A549 (cell line): ENCODE measurements around the gene HEPHL1. TPM values are rescaled to one million over a fixed set of nuclear protein-coding genes. Genes with fewer than 3 reads are reported as not detected.

Source experiments
- ATAC-seq, 2 experiments: fragments of 200-7000 bp in 1 of 2; fragments of >200 bp in 1 of 2; cut with Nextera tagmentation in 1 of 2; cut with Tn5 transposase in 1 of 2; 3 replicates each; pipeline versions ENCODE4 v1.8.0 to v1.9.1; 2018 to 2020; ENCODE audit warnings: mild to moderate bottlenecking in 1 of 2, moderate library complexity in 1 of 2
- CTCF ChIA-PET: fragments of 300-600 bp; sonication (Branson Sonifier 250); formaldehyde crosslinking; extraction: SDS; loops from one replicate; lab custom pipeline; 2021; ENCODE audit warnings: antibody characterized with exemption, inconsistent platforms; lab: Yijun Ruan, JAX
- POLR2A ChIA-PET: fragments of 350-600 bp; formaldehyde crosslinking; extraction: SDS; loops from one replicate; lab custom pipeline; 2021; ENCODE audit warnings: antibody characterized with exemption, inconsistent platforms; lab: Yijun Ruan, JAX
- DNase-seq, 2 experiments: peaks; one replicate each; pipeline versions ENCODE4 v3.0.0 to v3.0.0-alpha.2; 2011 to 2016; ENCODE audit warnings: low read depth in 1 of 2, low spot score in 1 of 2
- FAIRE-seq: peaks from 2 replicates; lab custom pipeline; 2011; peaks lifted over from hg19 to GRCh38; lab: Jason Lieb, UNC
- H3K27ac ChIP-seq, 2 experiments: fragments of >200 bp; sonication (Bioruptor Twin); formaldehyde crosslinking; 3 replicates each; pipeline ENCODE4 v1.5.1; 2016 to 2017
- H3K4me1 ChIP-seq: fragments of >200 bp; sonication (Bioruptor Twin); formaldehyde crosslinking; 3 replicates; pipeline ENCODE4 v1.6.1; 2016
- H3K4me2 ChIP-seq: fragments of >200 bp; sonication (Bioruptor Twin); formaldehyde crosslinking; 3 replicates; pipeline ENCODE4 v1.6.1; 2016
- H3K4me3 ChIP-seq: fragments of >200 bp; sonication (Bioruptor Twin); formaldehyde crosslinking; 3 replicates; pipeline ENCODE4 v1.5.1; 2016
- H3K9me3 ChIP-seq: fragments of >200 bp; sonication (Bioruptor Twin); formaldehyde crosslinking; 3 replicates; pipeline ENCODE4 v1.6.1; 2016
- CEBPB ChIP-seq, 2 experiments: fragments of >200 bp in 1 of 2; sonication (Bioruptor Twin) in 1 of 2; formaldehyde crosslinking in 1 of 2; IDR thresholded peaks; 2 replicates each; pipeline ENCODE4 v1.6.1; 2012 to 2016
- CHD2 ChIP-seq: fragments of 150-350 bp; IDR thresholded peaks from 2 replicates; pipeline ENCODE4 v1.6.1; 2014; ENCODE audit warnings: low read length; ENCODE audit not compliant: partially characterized antibody
- CHD4 ChIP-seq: fragments of 200-600 bp; sonication (generic); IDR thresholded peaks from 2 replicates; pipeline ENCODE4 v1.6.1; 2016; ENCODE audit warnings: antibody characterized with exemption, mild to moderate bottlenecking, borderline replicate concordance
- EHF ChIP-seq: fragments of 250-450 bp; sonication (Bioruptor Pico); IDR thresholded peaks from 2 replicates; pipeline ENCODE4 v1.5.0; 2020; ENCODE audit warnings: mild to moderate bottlenecking
- FOSL2 ChIP-seq, 2 experiments: fragments of 450-650 bp in 1 of 2; fragments of >200 bp in 1 of 2; sonication (Bioruptor Twin) in 1 of 2; formaldehyde crosslinking; IDR thresholded peaks; 2 replicates each; pipeline versions ENCODE4 v1.5.0 to v1.6.1; 2016 to 2020; ENCODE audit warnings: mild to moderate bottlenecking in 1 of 2, moderate library complexity in 1 of 2
- GATA3 ChIP-seq: IDR thresholded peaks from 2 replicates; pipeline ENCODE4 v1.6.1; 2012; ENCODE audit warnings: borderline replicate concordance
- HEYL ChIP-seq: fragments of 250-450 bp; sonication (Bioruptor Pico); IDR thresholded peaks from 2 replicates; pipeline ENCODE4 v1.8.0; 2021; ENCODE audit warnings: mild to moderate bottlenecking, moderate library complexity
- HOXB13 ChIP-seq: fragments of 250-450 bp; sonication (Bioruptor Pico); IDR thresholded peaks from 2 replicates; pipeline ENCODE4 v1.5.0; 2020; ENCODE audit warnings: low read depth, mild to moderate bottlenecking, moderate library complexity
- HOXB5 ChIP-seq: fragments of 250-450 bp; sonication (Bioruptor Pico); IDR thresholded peaks from 2 replicates; pipeline ENCODE4 v1.5.0; 2020; ENCODE audit warnings: mild to moderate bottlenecking, moderate library complexity
- JUN ChIP-seq, 2 experiments: fragments of >200 bp; sonication (Bioruptor Twin); formaldehyde crosslinking; IDR thresholded peaks; 2 replicates in 1 of 2; 3 replicates in 1 of 2; pipeline ENCODE4 v1.6.1; 2016 to 2017
- JUNB ChIP-seq: fragments of >200 bp; sonication (Bioruptor Twin); formaldehyde crosslinking; IDR thresholded peaks from 2 replicates; pipeline ENCODE4 v1.6.1; 2016
- NFE2L2 ChIP-seq: fragments of 150-350 bp; conservative IDR thresholded peaks from 2 replicates; pipeline ENCODE4 v1.6.1; 2014; ENCODE audit warnings: low read length
- POLR2A ChIP-seq: IDR thresholded peaks from 2 replicates; pipeline ENCODE4 v1.6.1; 2012; ENCODE audit warnings: mild to moderate bottlenecking, low read length
- POLR2AphosphoS2 ChIP-seq: conservative IDR thresholded peaks from 2 replicates; pipeline ENCODE4 v1.6.1; 2012; ENCODE audit warnings: low read length, improper control_type of control experiment, inconsistent platforms
- RARB ChIP-seq: fragments of 250-450 bp; sonication (Bioruptor Pico); IDR thresholded peaks from 2 replicates; pipeline ENCODE4 v1.8.0; 2021; ENCODE audit warnings: mild to moderate bottlenecking, moderate library complexity
- RFX5 ChIP-seq: fragments of 450-650 bp; IDR thresholded peaks from 2 replicates; pipeline ENCODE4 v1.7.1; 2014; ENCODE audit warnings: antibody characterized with exemption, mild to moderate bottlenecking, moderate library complexity
- RNF2 ChIP-seq: fragments of 200-600 bp; sonication (generic); IDR thresholded peaks from 2 replicates; pipeline ENCODE4 v1.6.1; 2016; ENCODE audit warnings: low read depth, mild to moderate bottlenecking, antibody characterized with exemption, moderate library complexity, borderline replicate concordance
- SREBF2 ChIP-seq: fragments of 450-650 bp; IDR thresholded peaks from 2 replicates; pipeline ENCODE4 v1.6.1; 2014; ENCODE audit warnings: mild to moderate bottlenecking, moderate library complexity
- ZFP36 ChIP-seq: fragments of 450-650 bp; IDR thresholded peaks from 2 replicates; pipeline ENCODE4 v1.6.1; 2014; ENCODE audit warnings: borderline replicate concordance; ENCODE audit not compliant: partially characterized antibody
- ZNF302 ChIP-seq: fragments of 250-450 bp; sonication (Bioruptor Pico); IDR thresholded peaks from 2 replicates; pipeline ENCODE4 v1.9.0; 2021; ENCODE audit warnings: inconsistent platforms, mild to moderate bottlenecking, moderate library complexity
- ZSCAN20 ChIP-seq: fragments of 250-450 bp; sonication (Bioruptor Pico); IDR thresholded peaks from 2 replicates; pipeline ENCODE4 v1.8.0; 2022; ENCODE audit warnings: mild to moderate bottlenecking, moderate library complexity
- WGBS: methylation state at CpG from one replicate; pipeline ENCODE4 v1.1.6; 2017; ENCODE audit errors: missing lambda C conversion rate; 5-methylcytosine and 5-hydroxymethylcytosine counted together
- polyA plus RNA-seq, 4 experiments: library from polyadenylated mRNA; depleted of rRNA in 3 of 4; stranded (reverse); fragments of >200 nt; fragmentation: RNase III in 1 of 4; extraction: RNeasy Plus Mini Kit Qiagen cat#74134 plus additional on column Dnase treatment in 1 of 4; gene quantifications; 2 replicates in 3 of 4; 3 replicates in 1 of 4; pipeline ENCODE4 v1.2.3, GENCODE V29; 2011 to 2017
- TF ChIP-seq, protein P1 (sequence below): fragments of 250-450 bp; sonication (Bioruptor Pico); IDR thresholded peaks from 2 replicates; pipeline ENCODE4 v1.5.0; 2021; ENCODE audit warnings: mild to moderate bottlenecking, moderate library complexity, borderline replicate concordance
- TF ChIP-seq, protein P2 (sequence below): IDR thresholded peaks from 2 replicates; pipeline ENCODE4 v1.6.1; 2012; ENCODE audit warnings: low read depth, borderline replicate concordance
- TF ChIP-seq, protein P3 (sequence below): fragments of >200 bp; sonication (Bioruptor Twin); formaldehyde crosslinking; IDR thresholded peaks from 3 replicates; pipeline ENCODE4 v1.5.1; 2016
- TF ChIP-seq, protein P4 (sequence below): IDR thresholded peaks from 2 replicates; pipeline ENCODE4 v1.6.1; 2012
- TF ChIP-seq, protein P5 (sequence below): fragments of 150-350 bp; IDR thresholded peaks from 2 replicates; pipeline ENCODE4 v1.6.1; 2014; ENCODE audit warnings: low read depth, mild to moderate bottlenecking, low read length
- TF ChIP-seq, protein P6 (sequence below): fragments of 450-650 bp; IDR thresholded peaks from 2 replicates; pipeline ENCODE4 v1.6.1; 2014; ENCODE audit warnings: antibody characterized with exemption

The HEPHL1 gene
- polyA plus RNA-seq, 2 of the 4 experiments (the other 2 are of a cell fraction), result not detected

DNA sequence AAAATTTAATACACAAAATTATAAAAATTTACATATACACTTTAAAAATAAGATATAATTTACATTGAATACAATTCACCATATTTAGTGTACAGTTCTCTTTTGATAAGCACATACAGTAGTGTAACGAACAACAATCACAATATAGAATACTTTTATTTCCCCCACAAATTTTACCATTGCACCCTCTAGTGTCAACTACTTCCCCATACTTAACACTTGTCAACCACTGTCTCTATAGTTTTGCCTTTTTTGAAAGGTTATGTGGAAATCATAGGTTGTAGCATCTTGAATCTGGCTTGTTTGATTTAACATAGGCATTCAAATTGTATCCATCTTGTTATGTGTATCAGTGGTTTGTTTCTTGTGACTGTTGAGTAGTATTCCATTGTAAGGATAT lies 86.2 kb downstream of the HEPHL1 start:
- POLR2A ChIA-PET, result no interaction called here
- Histone ChIP-seq H3K4me3 (no peak overlapping the region), H3K4me1 (no peaks in the 10 kb centered on the region), H3K27ac (no peak overlapping the region), H3K9me3 (no peaks in the 10 kb centered on the region), H3K4me2 (no peak overlapping the region)
- TF ChIP-seq EHF (no peak), JUN (IDR thresholded peaks at IDR 0.05) (no peak), CHD4 (no peak), RFX5 (no peak), HOXB5 (CRISPR knock-in tag) (no peak), POLR2A (no peak), HEYL (CRISPR knock-in tag) (no peak), GATA3 (no peak), CHD2 (no peak)
- TF ChIP-seq, protein P1, sequence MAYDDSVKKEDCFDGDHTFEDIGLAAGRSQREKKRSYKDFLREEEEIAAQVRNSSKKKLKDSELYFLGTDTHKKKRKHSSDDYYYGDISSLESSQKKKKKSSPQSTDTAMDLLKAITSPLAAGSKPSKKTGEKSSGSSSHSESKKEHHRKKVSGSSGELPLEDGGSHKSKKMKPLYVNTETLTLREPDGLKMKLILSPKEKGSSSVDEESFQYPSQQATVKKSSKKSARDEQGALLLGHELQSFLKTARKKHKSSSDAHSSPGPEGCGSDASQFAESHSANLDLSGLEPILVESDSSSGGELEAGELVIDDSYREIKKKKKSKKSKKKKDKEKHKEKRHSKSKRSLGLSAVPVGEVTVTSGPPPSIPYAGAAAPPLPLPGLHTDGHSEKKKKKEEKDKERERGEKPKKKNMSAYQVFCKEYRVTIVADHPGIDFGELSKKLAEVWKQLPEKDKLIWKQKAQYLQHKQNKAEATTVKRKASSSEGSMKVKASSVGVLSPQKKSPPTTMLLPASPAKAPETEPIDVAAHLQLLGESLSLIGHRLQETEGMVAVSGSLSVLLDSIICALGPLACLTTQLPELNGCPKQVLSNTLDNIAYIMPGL (CRISPR knock-in tag), result no peak
- TF ChIP-seq, protein P2, sequence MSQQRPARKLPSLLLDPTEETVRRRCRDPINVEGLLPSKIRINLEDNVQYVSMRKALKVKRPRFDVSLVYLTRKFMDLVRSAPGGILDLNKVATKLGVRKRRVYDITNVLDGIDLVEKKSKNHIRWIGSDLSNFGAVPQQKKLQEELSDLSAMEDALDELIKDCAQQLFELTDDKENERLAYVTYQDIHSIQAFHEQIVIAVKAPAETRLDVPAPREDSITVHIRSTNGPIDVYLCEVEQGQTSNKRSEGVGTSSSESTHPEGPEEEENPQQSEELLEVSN, result no peak
- ATAC-seq (no peak), DNase-seq (no peak), FAIRE-seq (no peak)
- 72% methylated on average over 1 of the region's 1 CpG for WGBS
- CTCF ChIA-PET, result no interaction called here

DNA sequence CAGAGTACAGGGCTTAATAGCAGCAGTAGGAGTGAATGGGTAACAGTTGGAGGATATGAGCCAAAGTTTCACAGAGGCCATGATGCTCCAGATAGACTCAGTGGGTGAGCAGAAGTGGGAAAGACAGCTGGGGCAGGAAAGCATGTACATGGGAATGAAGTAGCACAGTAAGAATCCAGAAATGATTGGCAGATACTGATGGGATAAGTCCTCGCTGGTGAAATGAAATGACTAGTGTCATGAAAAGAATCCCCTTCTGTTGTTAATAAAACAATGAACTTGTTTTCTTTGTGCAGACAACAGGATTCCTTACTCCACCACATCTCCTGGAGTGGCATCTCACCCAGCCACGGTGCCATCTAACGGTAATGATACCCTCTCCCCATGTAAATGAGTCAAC lies 90.1 kb downstream of the HEPHL1 start:
- no peak overlapping the region for H3K4me2 ChIP-seq

DNA sequence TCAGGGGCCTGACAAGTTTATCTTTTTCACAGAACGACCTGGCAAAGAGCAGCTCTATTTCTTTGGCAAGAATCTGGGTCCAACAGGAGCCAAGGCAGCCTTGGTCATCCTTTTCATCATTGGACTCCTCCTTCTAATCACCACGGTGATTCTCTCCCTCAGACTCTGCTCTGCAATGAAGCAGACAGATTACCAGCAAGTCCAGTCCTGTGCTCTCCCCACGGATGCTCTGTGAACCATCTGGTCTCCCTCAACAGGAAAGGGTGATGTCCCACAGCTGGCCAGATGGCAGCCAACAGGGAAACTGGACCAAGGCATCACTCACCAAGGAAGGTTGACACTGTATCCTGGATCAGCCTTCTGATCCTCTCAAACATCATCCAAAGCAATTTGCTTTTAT lies 90.5 kb downstream of the HEPHL1 start:
- Histone ChIP-seq H3K27ac (no peak overlapping the region), H3K4me3 (no peak overlapping the region), H3K4me1 (peaks cover 9% of the 10 kb centered on the region), H3K9me3 (no peaks in the 10 kb centered on the region), H3K4me2 (no peak overlapping the region)
- no peak for ATAC-seq
- 20% methylated on average over 3 of the region's 3 CpGs for WGBS
- no peak for FAIRE-seq
- ChIA-PET POLR2A (no interaction called here), CTCF (no interaction called here)
- TF ChIP-seq, protein P3, sequence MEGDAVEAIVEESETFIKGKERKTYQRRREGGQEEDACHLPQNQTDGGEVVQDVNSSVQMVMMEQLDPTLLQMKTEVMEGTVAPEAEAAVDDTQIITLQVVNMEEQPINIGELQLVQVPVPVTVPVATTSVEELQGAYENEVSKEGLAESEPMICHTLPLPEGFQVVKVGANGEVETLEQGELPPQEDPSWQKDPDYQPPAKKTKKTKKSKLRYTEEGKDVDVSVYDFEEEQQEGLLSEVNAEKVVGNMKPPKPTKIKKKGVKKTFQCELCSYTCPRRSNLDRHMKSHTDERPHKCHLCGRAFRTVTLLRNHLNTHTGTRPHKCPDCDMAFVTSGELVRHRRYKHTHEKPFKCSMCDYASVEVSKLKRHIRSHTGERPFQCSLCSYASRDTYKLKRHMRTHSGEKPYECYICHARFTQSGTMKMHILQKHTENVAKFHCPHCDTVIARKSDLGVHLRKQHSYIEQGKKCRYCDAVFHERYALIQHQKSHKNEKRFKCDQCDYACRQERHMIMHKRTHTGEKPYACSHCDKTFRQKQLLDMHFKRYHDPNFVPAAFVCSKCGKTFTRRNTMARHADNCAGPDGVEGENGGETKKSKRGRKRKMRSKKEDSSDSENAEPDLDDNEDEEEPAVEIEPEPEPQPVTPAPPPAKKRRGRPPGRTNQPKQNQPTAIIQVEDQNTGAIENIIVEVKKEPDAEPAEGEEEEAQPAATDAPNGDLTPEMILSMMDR, result no peak
- TF ChIP-seq ZFP36 (no peak), HOXB13 (CRISPR knock-in tag) (no peak), SREBF2 (no peak), RNF2 (no peak), ZSCAN20 (CRISPR knock-in tag) (no peak), JUNB (no peak), CEBPB (IDR thresholded peaks at IDR 0.05) (no peak), NFE2L2 (no peak), GATA3 (no peak), CHD4 (no peak), FOSL2 (IDR thresholded peaks at IDR 0.05) (no peak), FOSL2 (CRISPR knock-in tag; IDR thresholded peaks at IDR 0.05) (no peak)
- TF ChIP-seq, protein P4, sequence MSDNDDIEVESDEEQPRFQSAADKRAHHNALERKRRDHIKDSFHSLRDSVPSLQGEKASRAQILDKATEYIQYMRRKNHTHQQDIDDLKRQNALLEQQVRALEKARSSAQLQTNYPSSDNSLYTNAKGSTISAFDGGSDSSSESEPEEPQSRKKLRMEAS, result no peak
- TF ChIP-seq, protein P5, sequence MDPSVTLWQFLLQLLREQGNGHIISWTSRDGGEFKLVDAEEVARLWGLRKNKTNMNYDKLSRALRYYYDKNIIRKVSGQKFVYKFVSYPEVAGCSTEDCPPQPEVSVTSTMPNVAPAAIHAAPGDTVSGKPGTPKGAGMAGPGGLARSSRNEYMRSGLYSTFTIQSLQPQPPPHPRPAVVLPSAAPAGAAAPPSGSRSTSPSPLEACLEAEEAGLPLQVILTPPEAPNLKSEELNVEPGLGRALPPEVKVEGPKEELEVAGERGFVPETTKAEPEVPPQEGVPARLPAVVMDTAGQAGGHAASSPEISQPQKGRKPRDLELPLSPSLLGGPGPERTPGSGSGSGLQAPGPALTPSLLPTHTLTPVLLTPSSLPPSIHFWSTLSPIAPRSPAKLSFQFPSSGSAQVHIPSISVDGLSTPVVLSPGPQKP, result no peak
- TF ChIP-seq, protein P6, sequence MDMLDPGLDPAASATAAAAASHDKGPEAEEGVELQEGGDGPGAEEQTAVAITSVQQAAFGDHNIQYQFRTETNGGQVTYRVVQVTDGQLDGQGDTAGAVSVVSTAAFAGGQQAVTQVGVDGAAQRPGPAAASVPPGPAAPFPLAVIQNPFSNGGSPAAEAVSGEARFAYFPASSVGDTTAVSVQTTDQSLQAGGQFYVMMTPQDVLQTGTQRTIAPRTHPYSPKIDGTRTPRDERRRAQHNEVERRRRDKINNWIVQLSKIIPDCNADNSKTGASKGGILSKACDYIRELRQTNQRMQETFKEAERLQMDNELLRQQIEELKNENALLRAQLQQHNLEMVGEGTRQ, result no peak
- DNase-seq, result no peak

More for the DNA sequence above, 90.1 kb downstream of the HEPHL1 start:
- FAIRE-seq (no peak), ATAC-seq (no peak), DNase-seq (no peak)
- CTCF ChIA-PET, result no interaction called here
- no peak for TF ChIP-seq HEYL (CRISPR knock-in tag)
- TF ChIP-seq CEBPB (IDR thresholded peaks at IDR 0.05), result no peak
- no peak for TF ChIP-seq RARB (CRISPR knock-in tag)
- no peak for TF ChIP-seq POLR2AphosphoS2
- no peak for TF ChIP-seq ZNF302 (CRISPR knock-in tag)
- TF ChIP-seq SREBF2, result no peak
- no peak overlapping the region for H3K4me3 ChIP-seq
- peaks cover 5% of the 10 kb centered on the region for H3K4me1 ChIP-seq
- WGBS, result 64% methylated on average over 3 of the region's 3 CpGs
- H3K9me3 ChIP-seq, result no peaks in the 10 kb centered on the region
- H3K27ac ChIP-seq, result no peak overlapping the region
- POLR2A ChIA-PET, result no interaction called here
